HepG2 (cell line): ENCODE results near the gene TBC1D16. TPM values are rescaled to one million over a fixed set of nuclear protein-coding genes. Genes with fewer than 3 reads are reported as not detected.

ENCODE experiments used
- AGO1 ChIP-seq: fragments of 200-400 bp; formaldehyde crosslinking; IDR thresholded peaks from 2 replicates; pipeline ENCODE4 v1.6.1; 2017; ENCODE audit warnings: mild to moderate bottlenecking, low read depth, low read length, moderate library complexity; ENCODE audit not compliant: poor library complexity, severe bottlenecking
- ATAD3A ChIP-seq: sonication (generic); formaldehyde crosslinking; IDR thresholded peaks from 2 replicates; pipeline ENCODE4 v1.4.0; 2020; ENCODE audit warnings: missing genetic modification reagents
- BRD4 ChIP-seq: sonication (generic); formaldehyde crosslinking; IDR thresholded peaks from 2 replicates; pipeline ENCODE4 v1.4.0; 2020; ENCODE audit warnings: missing genetic modification reagents
- GATA4 ChIP-seq: sonication (generic); IDR thresholded peaks from 2 replicates; pipeline ENCODE4 v1.6.1; 2016; ENCODE audit warnings: antibody characterized with exemption, low read depth, borderline replicate concordance
- MLX ChIP-seq: IDR thresholded peaks from 2 replicates; pipeline ENCODE4 v1.6.1; 2016
- NPAS2 ChIP-seq: sonication (generic); formaldehyde crosslinking; IDR thresholded peaks from 2 replicates; pipeline ENCODE4 v1.8.0; 2022; ENCODE audit warnings: mild to moderate bottlenecking, missing genetic modification reagents, borderline replicate concordance
- RFXAP ChIP-seq: sonication (generic); formaldehyde crosslinking; IDR thresholded peaks from 2 replicates; pipeline ENCODE4 v1.4.0; 2020; ENCODE audit warnings: missing genetic modification reagents, borderline replicate concordance
- TEF ChIP-seq: sonication (generic); formaldehyde crosslinking; IDR thresholded peaks from 2 replicates; pipeline ENCODE4 v1.5.0; 2020; ENCODE audit warnings: missing genetic modification reagents
- TOPORS ChIP-seq: sonication (generic); formaldehyde crosslinking; IDR thresholded peaks from 2 replicates; pipeline ENCODE4 v1.8.0; 2023; ENCODE audit warnings: mild to moderate bottlenecking, missing genetic modification reagents
- UBTF ChIP-seq: sonication (generic); formaldehyde crosslinking; IDR thresholded peaks from 2 replicates; pipeline ENCODE4 v1.4.0; 2020; ENCODE audit warnings: mild to moderate bottlenecking, missing genetic modification reagents
- ZBTB14 ChIP-seq: sonication (generic); formaldehyde crosslinking; IDR thresholded peaks from 2 replicates; pipeline ENCODE4 v1.4.0; 2020; ENCODE audit warnings: missing genetic modification reagents
- ZBTB26 ChIP-seq: IDR thresholded peaks from 2 replicates; pipeline ENCODE4 v1.6.1; 2016; ENCODE audit warnings: missing compliant biosample characterization, missing genetic modification reagents, borderline replicate concordance
- ZNF609 ChIP-seq: sonication (generic); formaldehyde crosslinking; IDR thresholded peaks from 2 replicates; pipeline ENCODE4 v1.4.0; 2020; ENCODE audit warnings: mild to moderate bottlenecking, missing genetic modification reagents, borderline replicate concordance
- ZNF709 ChIP-seq: sonication (generic); formaldehyde crosslinking; IDR thresholded peaks from 2 replicates; pipeline ENCODE4 v1.5.0; 2020; ENCODE audit warnings: mild to moderate bottlenecking, missing genetic modification reagents
- ZNF883 ChIP-seq: sonication (generic); formaldehyde crosslinking; IDR thresholded peaks from 2 replicates; pipeline ENCODE4 v1.5.1; 2020; ENCODE audit warnings: mild to moderate bottlenecking, missing genetic modification reagents; ENCODE audit errors: not compliant biosample characterization
- polyA plus RNA-seq, 8 experiments: library from polyadenylated mRNA; depleted of rRNA in 3 of 8; stranded (reverse) in 7 of 8; unstranded in 1 of 8; fragments of >200 nt; fragmentation: Illumina TruSeq in 4 of 8; extraction: Trizol in 4 of 8; gene quantifications; 2 replicates each; pipeline versions ENCODE4 v1.2.1 to v1.2.3, GENCODE V29; 2011 to 2016; ENCODE audit warnings: low read depth in 4 of 8, missing spikeins in 1 of 8, mixed read lengths in 1 of 8; ENCODE audit not compliant: insufficient read depth in 1 of 8
- total RNA-seq, 5 experiments: library from RNA; depleted of rRNA; stranded (reverse); fragments of >200 nt; fragmentation: Illumina TruSeq; extraction: Trizol; gene quantifications; 2 replicates each; pipeline ENCODE4 v1.2.3, GENCODE V29; 2016; ENCODE audit warnings: low read depth in 1 of 5

The TBC1D16 gene
- total and polyA plus RNA-seq, 2 of the 13 experiments (the other 11 are each of a cell fraction or from before 2014, with no cell fraction given), result 14.9 to 24.9 TPM

GRCh38 chr17:79988185-79988971 is 47.3 kb downstream of the TBC1D16 start (continued):
- TF ChIP-seq ZNF609, result peak; percentile 95
- TF ChIP-seq RFXAP (CRISPR knock-in tag), result peak; percentile 74
- peak; percentile 87; the same call in 1 of the 2 replicates for TF ChIP-seq TOPORS
- 0 out of 2 replicates have a peak, but pooled peaks have one; percentile 52 for TF ChIP-seq ZBTB14 (CRISPR knock-in tag)
- 0 out of 2 replicates have a peak, but pooled peaks have one; percentile 6 for TF ChIP-seq TEF
- peak; percentile 79 for TF ChIP-seq GATA4
- TF ChIP-seq ATAD3A, result no peak
- TF ChIP-seq ZNF709 (CRISPR knock-in tag), result 0 out of 2 replicates have a peak, but pooled peaks have one; percentile 55
- peak; percentile 67 for TF ChIP-seq AGO1
- TF ChIP-seq ZNF883 (CRISPR knock-in tag), result peak; percentile 69
- peak; percentile 96 for TF ChIP-seq BRD4 (CRISPR knock-in tag)
- peak; percentile 20; the same call in 1 of the 2 replicates for TF ChIP-seq ZBTB26 (CRISPR knock-in tag)
- TF ChIP-seq NPAS2 (CRISPR knock-in tag), result no peak
- peak; percentile 93 for TF ChIP-seq MLX (CRISPR knock-in tag)
- TF ChIP-seq UBTF (CRISPR knock-in tag), result peak; percentile 91
